AG10803 (cell line): ENCODE results near the gene FAM241B.

Source experiments
- DNase-seq: peaks from one replicate; pipeline ENCODE4 v3.0.0; 2010; ENCODE audit warnings: low read depth
- H3K4me3 ChIP-seq: 2 replicates; pipeline ENCODE4 v1.5.1; 2011; ENCODE audit warnings: mild to moderate bottlenecking, low read length, control low read depth
- CTCF ChIP-seq: conservative IDR thresholded peaks from 2 replicates; pipeline ENCODE4 v1.5.1; 2011; ENCODE audit warnings: mild to moderate bottlenecking, low read length, control low read depth, inconsistent platforms

FAM241B gene

GRCh38 chr10:69668721-69669120 lies 38.7 kb downstream of the FAM241B start:
- no peak for DNase-seq
- no peak for TF ChIP-seq CTCF
- no peak overlapping the region for H3K4me3 ChIP-seq

GRCh38 chr10:69669409-69669808 lies 39.4 kb downstream of the FAM241B start:
- no peak for TF ChIP-seq CTCF
- H3K4me3 ChIP-seq = no peak overlapping the region
- DNase-seq = no peak

GRCh38 chr10:69673521-69673920 lies 43.5 kb downstream of the FAM241B start:
- TF ChIP-seq CTCF = no peak
- no peak for DNase-seq
- no peak overlapping the region for H3K4me3 ChIP-seq

- TF ChIP-seq CTCF = no peak
- DNase-seq = no peak
- H3K4me3 ChIP-seq = no peak overlapping the region
These were observed 44.7 kb downstream of the FAM241B start for GRCh38 chr10:69674786-69675185.

GRCh38 chr10:69676301-69676700 lies 46.3 kb downstream of the FAM241B start:
- DNase-seq = no peak
- no peak for TF ChIP-seq CTCF
- H3K4me3 ChIP-seq = no peak overlapping the region

- no peak overlapping the region for H3K4me3 ChIP-seq
- no peak for TF ChIP-seq CTCF
- DNase-seq = no peak
These were observed 48.1 kb downstream of the FAM241B start for GRCh38 chr10:69677985-69678654.

GRCh38 chr10:69679736-69680135 lies 49.7 kb downstream of the FAM241B start:
- TF ChIP-seq CTCF = no peak
- DNase-seq = no peak
- no peak overlapping the region for H3K4me3 ChIP-seq
